Astrocyte of the cerebellum (primary cell): ENCODE measurements around the gene KHNYN.

Experiments
- DNase-seq: peaks from one replicate; pipeline ENCODE4 v3.0.0-alpha.2; 2011; ENCODE audit warnings: low read depth
- H3K4me3 ChIP-seq: 2 replicates; pipeline ENCODE4 v1.5.1; 2011; ENCODE audit warnings: mild to moderate bottlenecking, low read depth, low read length, moderate library complexity
- in situ Hi-C: cut with HindIII; loops from 2 replicates; pipeline ENCODE4 v1.10.0; 2017; ENCODE audit warnings: low sequenced_read_pairs
- TF ChIP-seq, protein P1 (sequence below): IDR thresholded peaks from 2 replicates; pipeline ENCODE4 v1.5.1; 2012; ENCODE audit warnings: low read length, low read depth, moderate library complexity, mild to moderate bottlenecking; ENCODE audit errors: missing control alignments

Gene KHNYN

GRCh38 chr14:24395609-24396582 is 33.9 kb upstream of the KHNYN start:
- no peak for DNase-seq
- in situ Hi-C loops, result no loop called here
- no peak overlapping the region for H3K4me3 ChIP-seq
- TF ChIP-seq, protein P1, sequence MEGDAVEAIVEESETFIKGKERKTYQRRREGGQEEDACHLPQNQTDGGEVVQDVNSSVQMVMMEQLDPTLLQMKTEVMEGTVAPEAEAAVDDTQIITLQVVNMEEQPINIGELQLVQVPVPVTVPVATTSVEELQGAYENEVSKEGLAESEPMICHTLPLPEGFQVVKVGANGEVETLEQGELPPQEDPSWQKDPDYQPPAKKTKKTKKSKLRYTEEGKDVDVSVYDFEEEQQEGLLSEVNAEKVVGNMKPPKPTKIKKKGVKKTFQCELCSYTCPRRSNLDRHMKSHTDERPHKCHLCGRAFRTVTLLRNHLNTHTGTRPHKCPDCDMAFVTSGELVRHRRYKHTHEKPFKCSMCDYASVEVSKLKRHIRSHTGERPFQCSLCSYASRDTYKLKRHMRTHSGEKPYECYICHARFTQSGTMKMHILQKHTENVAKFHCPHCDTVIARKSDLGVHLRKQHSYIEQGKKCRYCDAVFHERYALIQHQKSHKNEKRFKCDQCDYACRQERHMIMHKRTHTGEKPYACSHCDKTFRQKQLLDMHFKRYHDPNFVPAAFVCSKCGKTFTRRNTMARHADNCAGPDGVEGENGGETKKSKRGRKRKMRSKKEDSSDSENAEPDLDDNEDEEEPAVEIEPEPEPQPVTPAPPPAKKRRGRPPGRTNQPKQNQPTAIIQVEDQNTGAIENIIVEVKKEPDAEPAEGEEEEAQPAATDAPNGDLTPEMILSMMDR, result no peak

DNA sequence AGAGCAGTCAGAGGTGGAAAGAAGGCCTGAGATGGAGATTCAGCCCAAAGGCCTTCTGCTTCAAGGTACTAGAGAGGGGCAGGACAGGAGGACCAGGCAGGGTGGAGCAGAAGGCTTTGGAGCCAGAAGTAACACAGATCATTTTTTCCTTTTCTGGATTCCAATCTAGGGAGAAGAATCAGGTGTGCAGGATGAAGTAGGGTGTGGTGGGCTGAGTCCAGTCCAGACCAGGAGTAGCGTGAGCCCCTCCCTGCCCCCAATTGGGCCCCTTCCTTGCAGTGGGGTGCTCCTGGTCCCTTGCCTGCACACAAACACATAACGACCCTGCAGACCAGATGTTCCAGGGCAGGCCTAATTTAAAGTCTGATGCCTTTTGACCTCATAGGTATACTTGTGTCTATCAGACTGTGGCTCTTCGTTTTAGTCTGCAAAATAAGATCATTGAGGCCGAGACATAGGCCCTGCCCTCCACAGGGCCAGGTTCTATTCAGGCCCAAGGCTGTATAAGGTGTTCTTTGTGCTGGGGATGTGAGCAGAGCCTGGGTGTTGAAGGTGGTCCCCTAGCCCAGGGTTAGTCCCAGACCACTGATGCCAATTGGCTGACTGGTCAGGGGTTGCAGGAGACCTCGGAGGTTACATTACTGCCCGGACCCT is 32.0 kb upstream of the KHNYN start:
- no peak overlapping the region for H3K4me3 ChIP-seq
- in situ Hi-C loops, result no loop called here

GRCh38 chr14:24398293-24398652 is 31.5 kb upstream of the KHNYN start:
- no peak for DNase-seq
- TF ChIP-seq, protein P1, result no peak
- H3K4me3 ChIP-seq, result peak overlapping the region; percentile 57
- in situ Hi-C loops, result no loop called here

More for the DNA sequence above, 32.0 kb upstream of the KHNYN start:
- no peak for DNase-seq
- TF ChIP-seq, protein P1, result no peak

DNA sequence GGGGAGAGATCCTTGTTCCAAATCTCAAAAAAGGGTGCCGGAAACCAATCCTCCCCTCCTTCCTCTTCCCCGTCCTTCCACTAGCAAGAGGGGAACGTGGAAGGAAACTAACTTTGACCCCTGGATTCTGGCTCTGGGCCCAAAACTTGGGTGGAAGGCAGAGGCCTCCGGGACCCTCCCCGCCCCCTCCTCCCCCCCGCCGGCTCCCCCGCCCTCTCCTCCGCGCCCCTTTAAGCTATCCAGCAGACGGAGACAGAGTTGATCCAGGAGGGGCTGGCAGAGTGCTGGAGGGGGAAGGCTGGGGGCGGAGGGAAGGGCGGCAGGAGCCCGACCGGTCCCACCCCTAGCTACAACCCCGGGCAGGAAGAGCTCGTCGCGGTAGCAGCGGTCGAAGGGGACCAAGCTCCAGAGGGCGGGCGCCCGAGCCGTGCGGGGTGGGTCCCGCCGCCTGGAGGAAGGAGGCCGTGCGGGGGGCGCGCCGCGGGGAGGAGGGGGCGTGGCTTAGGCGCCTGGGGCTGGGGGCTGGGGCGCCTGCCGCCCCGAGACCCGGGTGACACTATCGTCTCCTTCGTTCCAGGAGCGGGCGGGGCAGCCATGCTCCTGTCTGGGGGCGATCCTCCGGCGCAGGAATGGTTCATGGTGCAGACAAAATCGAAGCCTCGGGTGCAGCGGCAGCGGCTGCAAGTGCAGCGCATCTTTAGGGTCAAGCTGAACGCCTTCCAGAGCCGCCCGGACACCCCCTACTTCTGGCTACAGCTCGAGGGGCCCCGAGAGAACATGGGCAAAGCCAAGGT is 30.9 kb upstream of the KHNYN start, which contains the start of gene NYNRIN:
NYNRIN (plus strand) TSS at position 351 of the 794 bp plus-strand sequence; CDS start at position 595, 244 bp downstream.
- peak within 1 kb of the TSS; percentile 57 for H3K4me3 ChIP-seq
- TF ChIP-seq, protein P1, result no peak
- no peak for DNase-seq
- in situ Hi-C loops, result no loop called here

DNA sequence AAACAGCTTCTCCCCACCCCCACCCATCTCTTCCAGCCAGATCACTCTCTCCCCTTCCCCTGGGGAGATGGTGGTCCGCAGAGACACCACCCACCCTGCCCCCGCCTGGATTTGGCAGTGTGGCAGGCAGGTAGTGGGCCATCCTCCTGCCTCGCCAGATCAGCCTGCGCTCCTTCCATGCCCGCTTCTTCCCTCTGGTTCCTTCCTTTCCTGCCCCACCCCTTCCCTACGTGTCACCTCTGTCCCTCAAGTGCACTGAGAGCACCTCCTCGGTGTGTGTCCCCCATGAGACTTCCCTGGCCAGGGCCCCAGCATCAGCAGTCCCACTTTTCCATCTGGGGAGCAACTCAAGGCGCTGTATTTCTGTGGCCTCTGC is 30.3 kb upstream of the KHNYN start:
- in situ Hi-C loops, result no loop called here
- TF ChIP-seq, protein P1, result no peak
- H3K4me3 ChIP-seq, result peak overlapping the region; percentile 57
- no peak for DNase-seq
